Measurements from ENCODE around the gene SIGLEC5. TPM values are rescaled to one million over a fixed set of nuclear protein-coding genes. Genes with fewer than 3 reads are reported as not detected.

The SIGLEC5 gene
- total RNA-seq, 5 donors from 2014 or later (not counting 1 experiment from before 2014, with no cell fraction given) = 0.16 to 0.26 TPM; not detected in 3

GRCh38 chr19:51587264-51588191 lies 42.7 kb downstream of the SIGLEC5 start:
- peaks cover 62% of the 10 kb centered on the region for H3K36me3 Mint-ChIP-seq
- ATAC-seq (replicated peaks in 1 of 4) (no peak), DNase-seq (no peak)
- H3K27ac Mint-ChIP-seq = no peak overlapping the region
- H3K4me1 Mint-ChIP-seq = peaks cover 0 to 2% (median 0%) of the 10 kb centered on the region in 3 donors
- no peaks in the 10 kb centered on the region for H3K27me3 Mint-ChIP-seq
- Histone ChIP-seq H3K9me3 (peaks cover 23% of the 10 kb centered on the region), H3K4me3 (ENCODE audit: control insufficient read depth in 1 of 2, extremely low read depth in 1 of 2, low read length in 1 of 2) (peak overlapping the region in 1 of 2 donors; percentile 3), H3K27me3 (replicated peaks in 1 of 2; ENCODE audit: control insufficient read depth in 2 of 2, extremely low read depth in 1 of 2, insufficient read depth in 2 of 2, low read length in 1 of 2) (no peaks in the 10 kb centered on the region), H3K36me3 (ENCODE audit: control insufficient read depth in 2 of 2, extremely low read depth in 1 of 2, insufficient read depth in 1 of 2, low read length in 1 of 2) (peaks cover 2 to 24% of the 10 kb centered on the region in 2 donors), H3K4me1 (ENCODE audit: control insufficient read depth in 1 of 2, extremely low read depth in 1 of 2, insufficient read depth in 2 of 2, low read length in 2 of 2) (no peaks in the 10 kb centered on the region), H3K27ac (ENCODE audit: low read length) (no peak overlapping the region)
- ChIA-PET POLR2A (no interaction called here), CTCF (no interaction called here)
- H3K9me3 Mint-ChIP-seq = peaks cover 15 to 63% (median 51%) of the 10 kb centered on the region in 3 donors
- H3K4me3 Mint-ChIP-seq = no peak overlapping the region
- 95% methylated on average over 3 of the region's 9 CpGs for WGBS (ENCODE audit: insufficient coverage)

- DNase-seq (no peak), ATAC-seq (replicated peaks in 1 of 4) (no peak)
- Mint-ChIP-seq H3K4me3 (no peak overlapping the region), H3K9me3 (peaks cover 15 to 63% (median 51%) of the 10 kb centered on the region in 3 donors), H3K36me3 (peaks cover 68% of the 10 kb centered on the region), H3K4me1 (no peaks in the 10 kb centered on the region), H3K27ac (no peak overlapping the region), H3K27me3 (no peaks in the 10 kb centered on the region)
- ChIA-PET POLR2A (no interaction called here), CTCF (no interaction called here)
- Histone ChIP-seq H3K27me3 (replicated peaks in 1 of 2; ENCODE audit: control insufficient read depth in 2 of 2, extremely low read depth in 1 of 2, insufficient read depth in 2 of 2, low read length in 1 of 2) (no peaks in the 10 kb centered on the region), H3K36me3 (ENCODE audit: control insufficient read depth in 2 of 2, extremely low read depth in 1 of 2, insufficient read depth in 1 of 2, low read length in 1 of 2) (peaks cover 8 to 27% of the 10 kb centered on the region in 2 donors), H3K4me1 (ENCODE audit: control insufficient read depth in 1 of 2, extremely low read depth in 1 of 2, insufficient read depth in 2 of 2, low read length in 2 of 2) (no peaks in the 10 kb centered on the region), H3K27ac (ENCODE audit: low read length) (no peak overlapping the region), H3K4me3 (ENCODE audit: control insufficient read depth in 1 of 2, extremely low read depth in 1 of 2, low read length in 1 of 2) (no peak overlapping the region), H3K9me3 (peaks cover 23% of the 10 kb centered on the region)
- 85% methylated on average over 2 of the region's 4 CpGs for WGBS (ENCODE audit: insufficient coverage)
These were observed 43.4 kb downstream of the SIGLEC5 start for GRCh38 chr19:51586799-51587198.

- WGBS (ENCODE audit: insufficient coverage) = no CpG with 5 or more reads among the region's 1 CpG
- Mint-ChIP-seq H3K9me3 (peaks cover 15 to 63% (median 51%) of the 10 kb centered on the region in 3 donors), H3K27me3 (no peaks in the 10 kb centered on the region), H3K27ac (no peak overlapping the region), H3K36me3 (peaks cover 74% of the 10 kb centered on the region), H3K4me1 (no peaks in the 10 kb centered on the region), H3K4me3 (no peak overlapping the region)
- ChIA-PET CTCF (no interaction called here), POLR2A (interaction anchor here in 1 of 2 donors (0.5 kb wide), 1 partner anchor 12 kb away, joined by 3 read pairs; no protein-coding TSS in a partner anchor)
- peaks cover 9 to 33% of the 10 kb centered on the region in 2 donors for H3K36me3 ChIP-seq (ENCODE audit: control insufficient read depth in 2 of 2, extremely low read depth in 1 of 2, insufficient read depth in 1 of 2, low read length in 1 of 2)
- no peak overlapping the region for H3K27ac ChIP-seq (ENCODE audit: low read length)
- H3K4me3 ChIP-seq (ENCODE audit: control insufficient read depth in 1 of 2, extremely low read depth in 1 of 2, low read length in 1 of 2) = no peak overlapping the region
- no peaks in the 10 kb centered on the region for H3K27me3 ChIP-seq (replicated peaks in 1 of 2; ENCODE audit: control insufficient read depth in 2 of 2, extremely low read depth in 1 of 2, insufficient read depth in 2 of 2, low read length in 1 of 2)
- peaks cover 23% of the 10 kb centered on the region for H3K9me3 ChIP-seq
- no peak for ATAC-seq (replicated peaks in 1 of 4)
- no peaks in the 10 kb centered on the region for H3K4me1 ChIP-seq (ENCODE audit: control insufficient read depth in 1 of 2, extremely low read depth in 1 of 2, insufficient read depth in 2 of 2, low read length in 2 of 2)
- DNase-seq = no peak
These were observed 44.0 kb downstream of the SIGLEC5 start for GRCh38 chr19:51586103-51586728.

- peaks cover 17 to 23% (median 22%) of the 10 kb centered on the region in 3 donors for H3K4me1 Mint-ChIP-seq
- ChIA-PET POLR2A (no interaction called here), CTCF (no interaction called here)
- DNase-seq = no peak
- H3K27me3 ChIP-seq (replicated peaks in 1 of 2; ENCODE audit: control insufficient read depth in 2 of 2, extremely low read depth in 1 of 2, insufficient read depth in 2 of 2, low read length in 1 of 2) = no peaks in the 10 kb centered on the region
- peaks cover 6 to 33% of the 10 kb centered on the region in 2 donors for H3K36me3 ChIP-seq (ENCODE audit: control insufficient read depth in 2 of 2, extremely low read depth in 1 of 2, insufficient read depth in 1 of 2, low read length in 1 of 2)
- peaks cover 0 to 3% (median 0%) of the 10 kb centered on the region in 3 donors for H3K9me3 Mint-ChIP-seq
- H3K36me3 Mint-ChIP-seq = peaks cover 57% of the 10 kb centered on the region
- H3K9me3 ChIP-seq = no peaks in the 10 kb centered on the region
- no peak overlapping the region for H3K4me3 ChIP-seq (ENCODE audit: control insufficient read depth in 1 of 2, extremely low read depth in 1 of 2, low read length in 1 of 2)
- H3K4me1 ChIP-seq (ENCODE audit: control insufficient read depth in 1 of 2, extremely low read depth in 1 of 2, insufficient read depth in 2 of 2, low read length in 2 of 2) = peaks cover 0 to 6% of the 10 kb centered on the region in 2 experiments
- WGBS (ENCODE audit: insufficient coverage) = 84% methylated on average over 3 of the region's 6 CpGs
- H3K27ac Mint-ChIP-seq = no peak overlapping the region
- H3K4me3 Mint-ChIP-seq = no peak overlapping the region
- no peak overlapping the region for H3K27ac ChIP-seq (ENCODE audit: low read length)
- no peaks in the 10 kb centered on the region for H3K27me3 Mint-ChIP-seq
- ATAC-seq (replicated peaks in 1 of 4) = no peak
These were observed 53.4 kb downstream of the SIGLEC5 start for GRCh38 chr19:51576850-51577249.

- H3K4me1 Mint-ChIP-seq = peaks cover 33 to 37% (median 36%) of the 10 kb centered on the region in 3 donors
- H3K27ac Mint-ChIP-seq = no peak overlapping the region
- H3K9me3 ChIP-seq = no peaks in the 10 kb centered on the region
- H3K27me3 ChIP-seq (replicated peaks in 1 of 2; ENCODE audit: control insufficient read depth in 2 of 2, extremely low read depth in 1 of 2, insufficient read depth in 2 of 2, low read length in 1 of 2) = peaks cover 0 to 4% of the 10 kb centered on the region in 2 experiments
- H3K4me1 ChIP-seq (ENCODE audit: control insufficient read depth in 1 of 2, extremely low read depth in 1 of 2, insufficient read depth in 2 of 2, low read length in 2 of 2) = peaks cover 5 to 16% of the 10 kb centered on the region in 2 experiments
- H3K27me3 Mint-ChIP-seq = peaks cover 1 to 2% of the 10 kb centered on the region in 2 donors
- peaks cover 4 to 14% of the 10 kb centered on the region in 2 donors for H3K36me3 ChIP-seq (ENCODE audit: control insufficient read depth in 2 of 2, extremely low read depth in 1 of 2, insufficient read depth in 1 of 2, low read length in 1 of 2)
- H3K4me3 ChIP-seq (ENCODE audit: control insufficient read depth in 1 of 2, extremely low read depth in 1 of 2, low read length in 1 of 2) = no peak overlapping the region
- H3K4me3 Mint-ChIP-seq = no peak overlapping the region
- WGBS (ENCODE audit: insufficient coverage) = 93% methylated on average over 2 of the region's 3 CpGs
- no peaks in the 10 kb centered on the region for H3K9me3 Mint-ChIP-seq
- ChIA-PET POLR2A (no interaction called here), CTCF (no interaction called here)
- DNase-seq (no peak), ATAC-seq (replicated peaks in 1 of 4) (no peak)
- no peak overlapping the region for H3K27ac ChIP-seq (ENCODE audit: low read length)
- H3K36me3 Mint-ChIP-seq = peaks cover 36% of the 10 kb centered on the region
These were observed 56.9 kb downstream of the SIGLEC5 start for GRCh38 chr19:51573331-51573730.

- DNase-seq (no peak), ATAC-seq (replicated peaks in 1 of 4) (no peak)
- H3K4me3 Mint-ChIP-seq = no peak overlapping the region
- ChIA-PET CTCF (no interaction called here), POLR2A (no interaction called here)
- no peaks in the 10 kb centered on the region for H3K9me3 ChIP-seq
- H3K4me1 Mint-ChIP-seq = peaks cover 33 to 37% (median 36%) of the 10 kb centered on the region in 3 donors
- peaks cover 5 to 16% of the 10 kb centered on the region in 2 experiments for H3K4me1 ChIP-seq (ENCODE audit: control insufficient read depth in 1 of 2, extremely low read depth in 1 of 2, insufficient read depth in 2 of 2, low read length in 2 of 2)
- H3K27ac Mint-ChIP-seq = no peak overlapping the region
- H3K36me3 Mint-ChIP-seq = peaks cover 35% of the 10 kb centered on the region
- H3K27me3 ChIP-seq (replicated peaks in 1 of 2; ENCODE audit: control insufficient read depth in 2 of 2, extremely low read depth in 1 of 2, insufficient read depth in 2 of 2, low read length in 1 of 2) = peaks cover 0 to 4% of the 10 kb centered on the region in 2 experiments
- H3K4me3 ChIP-seq (ENCODE audit: control insufficient read depth in 1 of 2, extremely low read depth in 1 of 2, low read length in 1 of 2) = no peak overlapping the region
- H3K27me3 Mint-ChIP-seq = peaks cover 5 to 6% of the 10 kb centered on the region in 2 donors
- no peaks in the 10 kb centered on the region for H3K9me3 Mint-ChIP-seq
- no peak overlapping the region for H3K27ac ChIP-seq (ENCODE audit: low read length)
- no CpG with 5 or more reads among the region's 4 CpGs for WGBS (ENCODE audit: insufficient coverage)
- H3K36me3 ChIP-seq (ENCODE audit: control insufficient read depth in 2 of 2, extremely low read depth in 1 of 2, insufficient read depth in 1 of 2, low read length in 1 of 2) = peaks cover 2 to 14% of the 10 kb centered on the region in 2 donors
These were observed 57.3 kb downstream of the SIGLEC5 start for GRCh38 chr19:51572908-51573307.

Measured in T-cell (primary cell).